ENCODE measurements around the gene ZMYM2.

- TF ChIP-seq, protein P1, sequence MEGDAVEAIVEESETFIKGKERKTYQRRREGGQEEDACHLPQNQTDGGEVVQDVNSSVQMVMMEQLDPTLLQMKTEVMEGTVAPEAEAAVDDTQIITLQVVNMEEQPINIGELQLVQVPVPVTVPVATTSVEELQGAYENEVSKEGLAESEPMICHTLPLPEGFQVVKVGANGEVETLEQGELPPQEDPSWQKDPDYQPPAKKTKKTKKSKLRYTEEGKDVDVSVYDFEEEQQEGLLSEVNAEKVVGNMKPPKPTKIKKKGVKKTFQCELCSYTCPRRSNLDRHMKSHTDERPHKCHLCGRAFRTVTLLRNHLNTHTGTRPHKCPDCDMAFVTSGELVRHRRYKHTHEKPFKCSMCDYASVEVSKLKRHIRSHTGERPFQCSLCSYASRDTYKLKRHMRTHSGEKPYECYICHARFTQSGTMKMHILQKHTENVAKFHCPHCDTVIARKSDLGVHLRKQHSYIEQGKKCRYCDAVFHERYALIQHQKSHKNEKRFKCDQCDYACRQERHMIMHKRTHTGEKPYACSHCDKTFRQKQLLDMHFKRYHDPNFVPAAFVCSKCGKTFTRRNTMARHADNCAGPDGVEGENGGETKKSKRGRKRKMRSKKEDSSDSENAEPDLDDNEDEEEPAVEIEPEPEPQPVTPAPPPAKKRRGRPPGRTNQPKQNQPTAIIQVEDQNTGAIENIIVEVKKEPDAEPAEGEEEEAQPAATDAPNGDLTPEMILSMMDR (IDR thresholded peaks at IDR 0.05) = no peak
- no peak for TF ChIP-seq POLR2AphosphoS5 (IDR thresholded peaks at IDR 0.05)
- TF ChIP-seq POLR2A (IDR thresholded peaks at IDR 0.05) = no peak
- no peak for TF ChIP-seq EP300 (IDR thresholded peaks at IDR 0.05)
These were observed 118.6 kb downstream of the ZMYM2 start for GRCh38 chr13:20077086-20077485.

Data from upper lobe of left lung (tissue), 4 donors.